ENCODE results near the gene STRAP. TPM values are rescaled to one million over a fixed set of nuclear protein-coding genes. Genes with fewer than 3 reads are reported as not detected.

STRAP gene
- total RNA-seq, 2 donors from 2014 or later = 188 to 362 TPM

DNA sequence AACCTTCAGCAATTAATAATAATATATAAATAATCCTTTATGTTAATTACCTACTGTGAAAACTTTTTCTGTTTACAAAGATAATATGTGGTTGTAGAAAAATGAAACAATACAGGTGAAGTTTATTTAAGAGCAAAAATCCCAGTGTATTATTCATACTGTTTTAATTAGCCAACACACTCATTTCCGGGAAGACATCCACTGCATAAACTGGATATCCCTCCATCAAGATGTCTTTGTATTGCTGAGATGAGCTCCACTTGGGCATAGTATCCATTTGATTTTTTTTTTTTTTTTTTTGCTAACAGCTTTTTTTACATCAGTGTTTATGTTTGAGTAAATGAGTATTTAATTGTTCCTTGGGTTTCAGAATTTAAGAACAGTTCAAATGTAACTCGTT lies 15.2 kb downstream of the STRAP start:
- H3K27ac Mint-ChIP-seq = no peak overlapping the region
- TF ChIP-seq, protein P1, sequence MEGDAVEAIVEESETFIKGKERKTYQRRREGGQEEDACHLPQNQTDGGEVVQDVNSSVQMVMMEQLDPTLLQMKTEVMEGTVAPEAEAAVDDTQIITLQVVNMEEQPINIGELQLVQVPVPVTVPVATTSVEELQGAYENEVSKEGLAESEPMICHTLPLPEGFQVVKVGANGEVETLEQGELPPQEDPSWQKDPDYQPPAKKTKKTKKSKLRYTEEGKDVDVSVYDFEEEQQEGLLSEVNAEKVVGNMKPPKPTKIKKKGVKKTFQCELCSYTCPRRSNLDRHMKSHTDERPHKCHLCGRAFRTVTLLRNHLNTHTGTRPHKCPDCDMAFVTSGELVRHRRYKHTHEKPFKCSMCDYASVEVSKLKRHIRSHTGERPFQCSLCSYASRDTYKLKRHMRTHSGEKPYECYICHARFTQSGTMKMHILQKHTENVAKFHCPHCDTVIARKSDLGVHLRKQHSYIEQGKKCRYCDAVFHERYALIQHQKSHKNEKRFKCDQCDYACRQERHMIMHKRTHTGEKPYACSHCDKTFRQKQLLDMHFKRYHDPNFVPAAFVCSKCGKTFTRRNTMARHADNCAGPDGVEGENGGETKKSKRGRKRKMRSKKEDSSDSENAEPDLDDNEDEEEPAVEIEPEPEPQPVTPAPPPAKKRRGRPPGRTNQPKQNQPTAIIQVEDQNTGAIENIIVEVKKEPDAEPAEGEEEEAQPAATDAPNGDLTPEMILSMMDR (conservative IDR thresholded peaks at IDR 0.05) = no peak
- no peaks in the 10 kb centered on the region for H3K4me1 ChIP-seq (ENCODE audit: control insufficient read depth, insufficient read depth, low read length)
- no peak for DNase-seq
- no peak overlapping the region for H3K4me3 Mint-ChIP-seq
- H3K9me3 Mint-ChIP-seq = no peaks in the 10 kb centered on the region
- 95% methylated on average over 2 of the region's 2 CpGs; no CpG with 5 or more reads in 1 of the 2 experiments for WGBS, 2 experiments (ENCODE audit: insufficient coverage in 1 of 2, insufficient read length in 1 of 2)
- H3K27me3 ChIP-seq (ENCODE audit: control insufficient read depth, insufficient read depth, low read length, poor library complexity, severe bottlenecking) = no peaks in the 10 kb centered on the region
- H3K4me1 Mint-ChIP-seq = peaks cover 2% of the 10 kb centered on the region
- no peak overlapping the region for H3K4me3 ChIP-seq (ENCODE audit: low read length)
- H3K27ac ChIP-seq (ENCODE audit: low read depth, low read length) = no peak overlapping the region
- H3K9me3 ChIP-seq (ENCODE audit: control insufficient read depth, low read length) = no peaks in the 10 kb centered on the region
- H3K36me3 Mint-ChIP-seq (ENCODE audit: low read depth) = peaks cover 71% of the 10 kb centered on the region
- H3K27me3 Mint-ChIP-seq (ENCODE audit: insufficient read depth) = no peaks in the 10 kb centered on the region
- H3K36me3 ChIP-seq (ENCODE audit: control insufficient read depth, insufficient read depth, low read length) = peaks cover 94% of the 10 kb centered on the region
- H3K9ac ChIP-seq (ENCODE audit: extremely low read depth, low read length, poor library complexity, severe bottlenecking) = no peak overlapping the region

DNA sequence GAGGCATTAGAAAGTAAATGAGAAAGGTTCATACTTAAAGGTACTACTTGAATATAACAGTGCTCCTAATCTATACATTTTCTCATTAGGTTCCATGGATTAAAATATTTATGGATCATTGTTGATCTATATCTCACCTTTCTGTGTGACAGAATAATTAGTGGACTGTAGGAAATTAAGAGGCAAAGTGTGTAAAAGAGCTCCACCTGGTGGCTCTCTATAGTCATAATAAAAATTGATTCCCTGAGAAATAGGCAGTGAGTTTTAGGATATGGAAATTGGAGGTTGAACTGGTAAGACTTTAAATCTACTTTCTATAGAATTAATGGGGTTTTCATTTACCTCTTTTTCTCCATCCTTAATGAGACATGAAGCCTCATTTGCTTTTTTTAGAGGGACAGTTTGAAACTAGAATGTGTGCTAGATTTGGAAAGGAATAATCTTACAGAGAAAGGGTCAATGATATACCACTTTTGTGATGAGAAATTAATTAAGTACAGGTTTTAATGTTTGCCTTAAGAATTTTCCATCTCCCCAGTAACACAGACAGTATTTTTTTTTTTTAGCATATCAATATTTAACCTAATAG lies 17.2 kb downstream of the STRAP start:
- DNase-seq = no peak
- no peak overlapping the region for H3K27ac ChIP-seq (ENCODE audit: low read depth, low read length)
- TF ChIP-seq, protein P1 (conservative IDR thresholded peaks at IDR 0.05) = peak; percentile 100
- no peak overlapping the region for H3K4me3 ChIP-seq (ENCODE audit: low read length)
- no peaks in the 10 kb centered on the region for H3K9me3 Mint-ChIP-seq
- peaks cover 97% of the 10 kb centered on the region for H3K36me3 ChIP-seq (ENCODE audit: control insufficient read depth, insufficient read depth, low read length)
- no peaks in the 10 kb centered on the region for H3K9me3 ChIP-seq (ENCODE audit: control insufficient read depth, low read length)
- H3K4me1 Mint-ChIP-seq = no peaks in the 10 kb centered on the region
- H3K27ac Mint-ChIP-seq = peak overlapping the region; percentile 54
- no peaks in the 10 kb centered on the region for H3K27me3 ChIP-seq (ENCODE audit: control insufficient read depth, insufficient read depth, low read length, poor library complexity, severe bottlenecking)
- H3K4me1 ChIP-seq (ENCODE audit: control insufficient read depth, insufficient read depth, low read length) = no peaks in the 10 kb centered on the region
- H3K36me3 Mint-ChIP-seq (ENCODE audit: low read depth) = peaks cover 76% of the 10 kb centered on the region
- H3K27me3 Mint-ChIP-seq (ENCODE audit: insufficient read depth) = no peaks in the 10 kb centered on the region
- no peak overlapping the region for H3K9ac ChIP-seq (ENCODE audit: extremely low read depth, low read length, poor library complexity, severe bottlenecking)
- H3K4me3 Mint-ChIP-seq = no peak overlapping the region

DNA sequence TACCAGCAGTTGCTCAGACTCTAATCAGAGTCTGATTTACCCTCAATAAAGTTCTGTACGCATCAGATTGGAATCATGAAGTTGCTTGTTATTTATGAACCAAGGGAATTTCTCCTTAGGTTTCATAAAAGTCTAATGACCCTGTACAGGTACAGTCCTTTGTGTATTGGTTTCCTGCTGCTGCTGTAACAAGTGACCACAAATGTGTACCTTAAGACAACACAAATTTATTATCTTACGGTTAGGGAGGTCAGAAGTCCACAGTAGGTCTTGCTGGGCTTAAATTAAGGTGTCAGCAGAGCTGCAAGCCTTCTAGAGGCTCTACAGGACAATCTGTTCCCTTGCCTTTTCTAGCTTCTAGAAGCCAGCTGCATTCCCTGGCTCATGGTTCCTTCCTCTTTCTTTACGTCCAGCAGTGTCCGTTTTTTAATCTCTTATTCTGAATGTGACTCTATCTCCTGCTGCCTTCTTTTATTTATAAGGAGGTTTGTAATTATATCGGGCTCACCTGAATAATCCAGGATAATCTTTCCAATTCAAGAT lies 22.3 kb downstream of the STRAP start:
- Mint-ChIP-seq H3K4me3 (no peak overlapping the region), H3K4me1 (no peaks in the 10 kb centered on the region), H3K27me3 (ENCODE audit: insufficient read depth) (no peaks in the 10 kb centered on the region), H3K9me3 (no peaks in the 10 kb centered on the region), H3K27ac (no peak overlapping the region), H3K36me3 (ENCODE audit: low read depth) (peaks cover 48% of the 10 kb centered on the region)
- H3K9me3 ChIP-seq (ENCODE audit: control insufficient read depth, low read length) = no peaks in the 10 kb centered on the region
- 86 to 98% methylated on average over 2 to 5 of the region's 5 CpGs for WGBS, 2 experiments (ENCODE audit: insufficient coverage in 1 of 2, insufficient read length in 1 of 2)
- H3K27ac ChIP-seq (ENCODE audit: low read depth, low read length) = no peak overlapping the region
- no peak overlapping the region for H3K4me3 ChIP-seq (ENCODE audit: low read length)
- no peaks in the 10 kb centered on the region for H3K4me1 ChIP-seq (ENCODE audit: control insufficient read depth, insufficient read depth, low read length)
- DNase-seq = no peak
- H3K9ac ChIP-seq (ENCODE audit: extremely low read depth, low read length, poor library complexity, severe bottlenecking) = no peak overlapping the region
- H3K36me3 ChIP-seq (ENCODE audit: control insufficient read depth, insufficient read depth, low read length) = peaks cover 70% of the 10 kb centered on the region
- H3K27me3 ChIP-seq (ENCODE audit: control insufficient read depth, insufficient read depth, low read length, poor library complexity, severe bottlenecking) = no peaks in the 10 kb centered on the region
- TF ChIP-seq, protein P1 (conservative IDR thresholded peaks at IDR 0.05) = no peak
